Astrocyte of the cerebellum (primary cell): Measurements from ENCODE around the gene VCP.

Experiments
- DNase-seq: peaks from one replicate; pipeline ENCODE4 v3.0.0-alpha.2; 2011; ENCODE audit warnings: low read depth
- H3K4me3 ChIP-seq: 2 replicates; pipeline ENCODE4 v1.5.1; 2011; ENCODE audit warnings: mild to moderate bottlenecking, low read depth, low read length, moderate library complexity
- CTCF ChIP-seq: IDR thresholded peaks from 2 replicates; pipeline ENCODE4 v1.5.1; 2012; ENCODE audit warnings: low read length, low read depth, moderate library complexity, mild to moderate bottlenecking; ENCODE audit errors: missing control alignments
- in situ Hi-C: cut with HindIII; loops from 2 replicates; pipeline ENCODE4 v1.10.0; 2017; ENCODE audit warnings: low sequenced_read_pairs

VCP gene

GRCh38 chr9:35035851-35036701 lies 36.3 kb downstream of the VCP start:
- H3K4me3 ChIP-seq, result no peak overlapping the region
- in situ Hi-C loops, result no loop called here
- no peak for DNase-seq
- TF ChIP-seq CTCF, result no peak

DNA sequence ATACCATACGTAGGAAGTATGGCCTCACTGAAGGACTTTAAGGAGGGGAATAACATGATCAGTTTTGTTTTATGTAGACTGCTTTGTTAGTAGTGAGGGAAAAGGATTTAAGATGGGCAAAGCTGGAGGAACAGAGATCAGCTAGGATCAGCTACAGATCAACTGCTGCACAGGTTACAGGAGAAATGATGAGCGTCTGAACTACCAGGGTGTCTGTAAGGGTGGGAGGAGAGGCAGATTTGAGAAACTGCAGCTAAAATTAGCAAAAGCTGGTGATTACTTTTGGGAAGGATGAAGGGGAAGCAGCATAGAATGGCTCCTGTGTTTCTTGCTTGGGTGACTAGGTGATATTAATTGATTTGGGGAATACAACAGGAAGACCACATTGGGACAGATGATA lies 39.3 kb downstream of the VCP start:
- in situ Hi-C loops, result no loop called here
- no peak for DNase-seq
- TF ChIP-seq CTCF, result no peak
- H3K4me3 ChIP-seq, result no peak overlapping the region

GRCh38 chr9:35029852-35030251 lies 42.6 kb downstream of the VCP start:
- in situ Hi-C loops, result no loop called here
- TF ChIP-seq CTCF, result no peak
- no peak for DNase-seq
- H3K4me3 ChIP-seq, result no peak overlapping the region

GRCh38 chr9:35029241-35029640 lies 43.2 kb downstream of the VCP start:
- TF ChIP-seq CTCF, result no peak
- in situ Hi-C loops, result no loop called here
- H3K4me3 ChIP-seq, result no peak overlapping the region
- DNase-seq, result no peak

- in situ Hi-C loops, result no loop called here
- DNase-seq, result no peak
- no peak for TF ChIP-seq CTCF
- no peak overlapping the region for H3K4me3 ChIP-seq
Measured at GRCh38 chr9:35028341-35028740, 44.1 kb downstream of the VCP start.

DNA sequence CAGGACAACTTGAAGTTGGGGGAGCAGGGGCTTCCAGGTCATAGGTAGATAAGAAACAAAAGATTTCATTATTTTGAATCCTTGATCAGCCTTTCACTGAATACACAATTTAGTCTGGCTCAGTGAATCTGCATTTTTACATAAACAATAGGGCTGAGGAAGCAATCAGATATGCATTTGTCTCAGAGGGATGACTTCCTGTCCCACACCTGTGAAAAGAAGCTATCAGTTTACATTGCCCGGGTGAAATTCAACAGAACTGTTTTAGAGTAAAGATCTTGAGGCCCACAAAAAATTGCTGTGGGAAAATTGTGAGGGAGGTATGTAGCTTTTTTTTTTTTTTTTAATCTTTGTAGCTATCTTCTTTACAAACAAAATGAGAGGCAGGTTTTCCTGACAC lies 44.6 kb downstream of the VCP start:
- DNase-seq, result no peak

More for the DNA sequence above, 44.6 kb downstream of the VCP start:
- no peak for TF ChIP-seq CTCF
- in situ Hi-C loops, result no loop called here
- H3K4me3 ChIP-seq, result no peak overlapping the region
